ENCODE measurements around the gene NUDT16L1. TPM values are rescaled to one million over a fixed set of nuclear protein-coding genes. Genes with fewer than 3 reads are reported as not detected.

Gene NUDT16L1
- total RNA-seq, 2 experiments from 2014 or later: 22.3 to 25.6 TPM

DNA sequence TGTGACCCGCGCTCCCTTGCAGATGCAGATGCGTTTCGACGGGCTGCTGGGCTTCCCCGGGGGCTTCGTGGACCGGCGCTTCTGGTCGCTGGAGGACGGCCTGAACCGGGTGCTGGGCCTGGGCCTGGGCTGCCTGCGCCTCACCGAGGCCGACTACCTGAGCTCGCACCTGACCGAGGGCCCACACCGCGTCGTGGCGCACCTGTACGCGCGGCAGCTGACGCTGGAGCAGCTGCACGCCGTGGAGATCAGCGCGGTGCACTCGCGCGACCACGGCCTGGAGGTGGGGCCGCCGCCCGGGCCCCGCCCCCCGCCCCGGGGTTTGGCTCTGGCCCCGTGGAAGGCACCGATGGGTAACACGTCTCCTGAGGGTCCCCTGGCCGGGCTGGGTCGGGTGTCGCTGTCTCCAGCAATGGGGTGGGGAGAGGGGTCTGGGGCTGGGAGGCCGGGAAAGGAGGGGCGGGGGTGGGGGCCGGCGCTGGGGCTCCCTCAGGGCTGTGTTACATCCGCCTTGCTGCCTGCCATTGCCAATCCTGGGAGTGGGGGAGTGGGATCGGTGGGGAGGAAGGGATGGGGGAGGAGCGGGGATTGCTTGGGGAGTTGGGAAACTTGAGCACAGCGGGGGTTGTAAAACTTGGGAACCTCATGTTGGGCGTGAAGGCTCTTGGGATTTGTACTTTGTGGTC is 737 bp downstream of the NUDT16L1 start:
- ATAC-seq (peak; percentile 7), DNase-seq (peak; percentile 50)
- peak overlapping the region; percentile 79 for H3K4me3 Mint-ChIP-seq
- TF ChIP-seq, protein P1, sequence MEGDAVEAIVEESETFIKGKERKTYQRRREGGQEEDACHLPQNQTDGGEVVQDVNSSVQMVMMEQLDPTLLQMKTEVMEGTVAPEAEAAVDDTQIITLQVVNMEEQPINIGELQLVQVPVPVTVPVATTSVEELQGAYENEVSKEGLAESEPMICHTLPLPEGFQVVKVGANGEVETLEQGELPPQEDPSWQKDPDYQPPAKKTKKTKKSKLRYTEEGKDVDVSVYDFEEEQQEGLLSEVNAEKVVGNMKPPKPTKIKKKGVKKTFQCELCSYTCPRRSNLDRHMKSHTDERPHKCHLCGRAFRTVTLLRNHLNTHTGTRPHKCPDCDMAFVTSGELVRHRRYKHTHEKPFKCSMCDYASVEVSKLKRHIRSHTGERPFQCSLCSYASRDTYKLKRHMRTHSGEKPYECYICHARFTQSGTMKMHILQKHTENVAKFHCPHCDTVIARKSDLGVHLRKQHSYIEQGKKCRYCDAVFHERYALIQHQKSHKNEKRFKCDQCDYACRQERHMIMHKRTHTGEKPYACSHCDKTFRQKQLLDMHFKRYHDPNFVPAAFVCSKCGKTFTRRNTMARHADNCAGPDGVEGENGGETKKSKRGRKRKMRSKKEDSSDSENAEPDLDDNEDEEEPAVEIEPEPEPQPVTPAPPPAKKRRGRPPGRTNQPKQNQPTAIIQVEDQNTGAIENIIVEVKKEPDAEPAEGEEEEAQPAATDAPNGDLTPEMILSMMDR (IDR thresholded peaks at IDR 0.05): no peak
- ChIA-PET CTCF (interaction anchor here (1.0 to 1.6 kb wide), 2 partner anchors 40 to 77 kb away, joined by 3 read pairs; partner anchors contain the start of gene ANKS3), POLR2A (interaction anchor here (0.8 to 2.7 kb wide), 7 partner anchors 9 to 158 kb away, joined by 3 to 10 read pairs (median 4); no protein-coding TSS in a partner anchor)
- intact Hi-C loops (cut with micrococcal nuclease): no loop called here
- H3K27me3 Mint-ChIP-seq: no peaks in the 10 kb centered on the region
- H3K27ac Mint-ChIP-seq: peak overlapping the region; percentile 75
- no peaks in the 10 kb centered on the region for H3K9me3 Mint-ChIP-seq
- peaks cover 4% of the 10 kb centered on the region for H3K36me3 Mint-ChIP-seq (ENCODE audit: low read depth)
- peaks cover 16% of the 10 kb centered on the region for H3K4me1 Mint-ChIP-seq (ENCODE audit: low read depth)

- DNase-seq (no peak), ATAC-seq (no peak)
- TF ChIP-seq, protein P1 (IDR thresholded peaks at IDR 0.05): no peak
- H3K4me3 Mint-ChIP-seq: peak overlapping the region; percentile 79
- no peaks in the 10 kb centered on the region for H3K9me3 Mint-ChIP-seq
- H3K27me3 Mint-ChIP-seq: no peaks in the 10 kb centered on the region
- POLR2A ChIA-PET: interaction anchor here (0.7 to 2.7 kb wide), 12 partner anchors 11 to 159 kb away, joined by 3 to 10 read pairs (median 3); partner anchors contain the start of genes ANKS3, DNAAF8 and ZNF500
- CTCF ChIA-PET: interaction anchor here (1.0 to 1.6 kb wide), 3 partner anchors 12 to 40 kb away, joined by 3 read pairs; partner anchors contain the start of genes ANKS3 and DNAAF8
- peaks cover 21% of the 10 kb centered on the region for H3K4me1 Mint-ChIP-seq (ENCODE audit: low read depth)
- H3K27ac Mint-ChIP-seq: peak overlapping the region; percentile 75
- H3K36me3 Mint-ChIP-seq (ENCODE audit: low read depth): peaks cover 11% of the 10 kb centered on the region
- intact Hi-C loops (cut with micrococcal nuclease): no loop called here
Measured at GRCh38 chr16:4694642-4695451, 1.5 kb downstream of the NUDT16L1 start.

DNA sequence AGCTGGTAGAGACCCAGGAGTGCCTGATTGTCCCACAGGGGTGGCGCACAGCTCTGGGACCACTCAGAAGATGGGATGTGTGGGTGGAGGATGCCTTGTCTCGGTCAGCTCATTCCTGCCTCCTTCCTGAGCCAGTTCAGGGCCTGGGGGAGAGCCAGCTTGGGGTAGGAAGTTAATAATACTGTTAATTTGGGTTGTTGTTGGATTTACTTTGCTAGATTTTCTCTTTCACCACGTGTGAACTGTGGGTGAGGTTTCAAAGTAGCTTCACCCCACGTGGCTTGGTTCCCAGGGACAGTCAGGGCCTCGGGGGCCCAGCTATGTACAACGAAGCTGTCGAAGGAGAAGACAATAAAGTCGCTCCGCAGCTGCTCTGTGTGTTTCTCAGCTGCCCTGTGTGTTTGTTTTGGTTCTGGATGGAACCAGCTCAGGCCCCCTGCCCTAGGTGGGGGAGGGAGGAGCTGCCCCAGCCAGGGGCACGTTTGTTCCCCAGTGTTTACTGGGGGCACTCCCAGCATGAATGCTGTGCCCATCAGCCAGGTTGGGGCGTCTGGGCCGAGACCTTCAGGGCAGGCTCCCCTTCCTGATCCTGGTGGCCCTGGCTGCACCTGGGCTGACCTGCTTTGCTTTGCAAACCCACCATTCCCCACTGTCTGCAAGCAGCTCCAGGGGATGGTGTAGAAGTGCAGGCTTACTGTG is 2.3 kb downstream of the NUDT16L1 start:
- TF ChIP-seq, protein P1 (IDR thresholded peaks at IDR 0.05): no peak
- POLR2A ChIA-PET: interaction anchor here (0.7 to 2.7 kb wide), 11 partner anchors 11 to 159 kb away, joined by 3 to 10 read pairs (median 3); partner anchors contain the start of genes ANKS3, DNAAF8 and ZNF500
- intact Hi-C loops (cut with micrococcal nuclease): no loop called here
- CTCF ChIA-PET: interaction anchor here (0.9 to 1.0 kb wide), 4 partner anchors 10 to 72 kb away, joined by 3 to 4 read pairs (median 3); partner anchors contain the start of genes DNAAF8 and MGRN1
- Mint-ChIP-seq H3K27ac (peak overlapping the region; percentile 75), H3K36me3 (ENCODE audit: low read depth) (peaks cover 12% of the 10 kb centered on the region), H3K4me1 (ENCODE audit: low read depth) (peaks cover 27% of the 10 kb centered on the region), H3K9me3 (no peaks in the 10 kb centered on the region), H3K27me3 (no peaks in the 10 kb centered on the region), H3K4me3 (peak overlapping the region; percentile 46)
- no peak for DNase-seq
- ATAC-seq: no peak

DNA sequence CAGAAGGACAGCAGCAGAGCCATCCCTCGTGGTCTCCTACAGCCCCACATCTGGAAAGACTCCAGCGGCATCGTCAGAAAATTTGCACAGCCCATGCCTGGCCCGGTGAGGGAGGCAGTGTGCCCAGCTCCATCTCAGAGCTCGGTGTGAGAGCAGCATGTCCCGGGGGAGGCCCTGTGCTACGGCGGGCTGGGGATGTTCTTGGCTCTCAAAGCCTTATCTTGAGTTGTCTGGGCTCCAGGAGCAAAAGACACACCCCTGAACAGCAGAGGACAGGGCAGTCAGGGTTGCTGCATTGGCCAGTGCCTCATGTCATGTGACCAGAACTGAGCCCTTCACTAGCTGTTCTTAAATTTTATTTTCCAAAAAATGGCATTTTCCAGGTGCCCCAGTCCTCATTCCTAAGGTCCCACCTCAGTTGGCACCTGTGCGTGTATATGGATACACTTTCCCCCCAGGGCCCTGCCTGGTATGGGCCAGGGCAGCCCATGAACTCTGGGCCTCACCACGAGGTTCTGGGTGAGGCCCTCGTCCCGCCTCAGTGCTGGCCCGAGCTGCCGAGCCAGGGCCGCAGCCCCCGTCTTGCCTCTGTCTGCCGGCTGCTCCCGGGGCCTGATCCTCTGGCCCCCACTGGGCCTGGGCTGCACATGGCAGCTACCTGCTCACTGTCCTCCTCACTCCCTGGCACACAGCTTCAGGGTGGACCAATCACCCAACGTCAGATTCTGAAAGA is 3.0 kb downstream of the NUDT16L1 start:
- ChIA-PET CTCF (interaction anchor here (0.9 to 1.0 kb wide), 4 partner anchors 10 to 72 kb away, joined by 3 to 4 read pairs (median 3); partner anchors contain the start of genes DNAAF8 and MGRN1), POLR2A (interaction anchor here (0.8 to 2.7 kb wide), 8 partner anchors 10 to 71 kb away, joined by 3 to 10 read pairs (median 3); partner anchors contain the start of genes ANKS3, DNAAF8 and MGRN1)
- TF ChIP-seq, protein P1 (IDR thresholded peaks at IDR 0.05): no peak
- Mint-ChIP-seq H3K4me1 (ENCODE audit: low read depth) (peaks cover 29% of the 10 kb centered on the region), H3K36me3 (ENCODE audit: low read depth) (peaks cover 12% of the 10 kb centered on the region), H3K27me3 (no peaks in the 10 kb centered on the region), H3K4me3 (no peak overlapping the region), H3K27ac (peak overlapping the region; percentile 55), H3K9me3 (no peaks in the 10 kb centered on the region)
- intact Hi-C loops (cut with micrococcal nuclease): no loop called here
- no peak for DNase-seq
- ATAC-seq: no peak

All from activated CD8-positive, alpha-beta T cell treated with anti-CD3 and anti-CD28 coated beads for 36 hours (primary cell).